ACC112 (cell line): ENCODE measurements around the gene ME3.

Source experiments
- H2AFZ ChIP-seq: fragments of 200-600 bp; sonication (generic); one replicate; pipeline ENCODE4 v1.6.0; 2017; ENCODE audit warnings: antibody characterized with exemption, low read length; ENCODE audit not compliant: unreplicated experiment
- H3K27ac ChIP-seq: fragments of 200-600 bp; sonication (generic); 2 replicates; pipeline ENCODE4 v1.5.1; 2014; ENCODE audit warnings: low read depth, mild to moderate bottlenecking, antibody characterized with exemption, low read length, moderate library complexity
- H3K27me3 ChIP-seq: fragments of 200-600 bp; sonication (generic); 2 replicates; pipeline ENCODE4 v1.6.1; 2014; ENCODE audit warnings: mild to moderate bottlenecking, antibody characterized with exemption, low read length, moderate library complexity, mixed read lengths; ENCODE audit not compliant: insufficient read depth
- H3K36me3 ChIP-seq: fragments of 200-600 bp; sonication (generic); 2 replicates; pipeline ENCODE4 v1.6.1; 2016; ENCODE audit warnings: mild to moderate bottlenecking, antibody characterized with exemption, low read length, moderate library complexity, mixed read lengths; ENCODE audit not compliant: insufficient read depth
- H3K4me1 ChIP-seq: fragments of 200-600 bp; sonication (generic); one replicate; pipeline ENCODE4 v1.6.1; 2016; ENCODE audit warnings: low read length, mixed read lengths; ENCODE audit not compliant: insufficient read depth, unreplicated experiment, control insufficient read depth
- H3K4me3 ChIP-seq: fragments of 200-600 bp; sonication (generic); 2 replicates; pipeline ENCODE4 v1.5.1; 2014; ENCODE audit warnings: mild to moderate bottlenecking, low read depth, low read length
- H3K79me2 ChIP-seq: fragments of 200-600 bp; sonication (generic); one replicate; pipeline ENCODE4 v1.6.0; 2016; ENCODE audit warnings: low read length; ENCODE audit not compliant: control insufficient read depth, unreplicated experiment, insufficient read depth

ME3 gene

GRCh38 chr11:86638673-86639072 lies 33.7 kb downstream of the ME3 start:
- peaks cover 25% of the 10 kb centered on the region for H3K79me2 ChIP-seq
- H3K27ac ChIP-seq = peak overlapping the region; percentile 8; the same call in 1 of the 2 replicates
- H3K4me3 ChIP-seq = no peak overlapping the region
- no peaks in the 10 kb centered on the region for H3K27me3 ChIP-seq
- H2AFZ ChIP-seq = no peak overlapping the region
- H3K36me3 ChIP-seq = no peaks in the 10 kb centered on the region
- H3K4me1 ChIP-seq = peaks cover 25% of the 10 kb centered on the region

- no peak overlapping the region for H3K27ac ChIP-seq
- H3K27me3 ChIP-seq = no peaks in the 10 kb centered on the region
- H2AFZ ChIP-seq = no peak overlapping the region
- H3K4me3 ChIP-seq = no peak overlapping the region
- H3K4me1 ChIP-seq = peaks cover 28% of the 10 kb centered on the region
- peaks cover 24% of the 10 kb centered on the region for H3K79me2 ChIP-seq
- no peaks in the 10 kb centered on the region for H3K36me3 ChIP-seq
Observed at GRCh38 chr11:86637988-86638387, 34.4 kb downstream of the ME3 start.

- H3K4me3 ChIP-seq = no peak overlapping the region
- H2AFZ ChIP-seq = no peak overlapping the region
- no peaks in the 10 kb centered on the region for H3K27me3 ChIP-seq
- peaks cover 15% of the 10 kb centered on the region for H3K79me2 ChIP-seq
- H3K36me3 ChIP-seq = no peaks in the 10 kb centered on the region
- H3K27ac ChIP-seq = no peak overlapping the region
- peaks cover 35% of the 10 kb centered on the region for H3K4me1 ChIP-seq
Observed at GRCh38 chr11:86636275-86636674, 36.1 kb downstream of the ME3 start.

DNA sequence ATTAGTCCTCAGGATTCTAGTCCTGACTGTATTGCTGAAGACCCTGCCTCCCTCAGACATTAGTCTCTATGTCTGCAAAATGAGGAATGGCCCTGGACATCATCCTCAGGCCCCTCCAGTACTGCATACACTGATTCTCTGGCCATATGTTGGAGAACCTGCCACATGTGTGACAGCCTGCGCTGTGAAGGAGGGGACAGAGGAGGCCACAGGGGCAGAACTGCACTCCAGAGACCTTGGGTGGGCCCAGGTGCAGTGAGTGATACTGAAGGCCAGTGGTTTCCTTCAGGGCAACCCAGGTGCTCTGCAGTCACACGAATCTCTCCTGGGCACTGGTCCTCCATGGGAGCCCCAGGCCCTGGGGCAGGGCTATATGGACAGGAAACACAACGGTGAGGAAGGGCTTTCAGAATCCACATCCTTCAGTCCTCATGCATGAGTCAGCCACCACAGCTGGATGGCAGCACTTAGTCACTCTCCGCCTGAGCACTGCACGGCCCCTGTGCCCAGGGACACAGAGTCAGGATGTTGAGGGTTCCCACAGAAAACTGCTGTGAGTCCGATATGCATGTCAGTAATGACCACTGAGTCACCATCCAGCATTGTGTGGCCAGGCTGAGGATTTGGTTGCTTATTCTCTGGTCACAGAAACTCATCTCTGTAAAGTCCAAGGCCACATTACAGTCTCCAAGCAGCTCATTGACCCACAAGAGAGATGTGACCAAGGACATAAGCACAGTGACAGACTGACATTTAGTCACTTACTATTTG lies 39.7 kb downstream of the ME3 start:
- H3K4me1 ChIP-seq = peaks cover 39% of the 10 kb centered on the region
- no peaks in the 10 kb centered on the region for H3K36me3 ChIP-seq
- H3K4me3 ChIP-seq = no peak overlapping the region; the same call in 1 of the 2 replicates
- peak overlapping the region; percentile 79 for H3K27ac ChIP-seq
- no peak overlapping the region for H2AFZ ChIP-seq
- peaks cover 27% of the 10 kb centered on the region for H3K79me2 ChIP-seq
- H3K27me3 ChIP-seq = no peaks in the 10 kb centered on the region

DNA sequence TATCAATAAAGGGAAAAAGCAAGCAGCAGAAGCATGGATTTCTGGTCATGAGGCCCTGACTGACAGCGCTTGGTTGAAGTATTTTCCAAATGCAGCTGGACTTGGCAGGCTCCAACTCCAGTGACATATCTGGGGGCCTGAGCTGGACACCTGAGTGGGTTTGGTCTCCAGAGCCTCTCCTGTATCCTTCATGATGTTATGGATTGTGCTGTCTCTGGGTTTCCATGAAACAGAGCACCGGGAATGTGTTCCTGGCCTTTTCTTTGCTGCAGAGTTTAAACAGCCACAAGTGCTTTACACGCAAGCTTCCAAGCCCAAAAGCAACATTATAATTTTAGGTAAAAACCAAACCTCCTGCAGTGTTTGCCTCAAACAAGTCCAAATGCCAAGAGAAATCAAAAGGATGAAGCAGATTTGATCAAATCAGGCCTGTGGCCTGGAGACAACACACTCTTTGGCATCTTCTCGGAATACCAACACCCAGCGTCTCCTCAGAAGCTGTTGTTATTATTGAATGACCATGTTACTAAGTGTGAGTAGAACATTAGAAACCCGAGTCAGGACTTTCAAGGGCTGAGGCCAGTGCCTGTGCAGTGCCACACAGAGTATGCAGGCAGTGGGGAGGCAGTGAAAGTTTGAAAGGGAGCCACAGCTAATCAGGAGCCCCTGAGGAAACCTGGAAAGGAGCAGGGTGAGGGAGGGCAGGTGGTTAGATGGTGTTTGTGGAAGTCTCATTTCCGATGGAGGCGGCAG lies 42.0 kb downstream of the ME3 start:
- no peak overlapping the region for H3K4me3 ChIP-seq
- H3K27ac ChIP-seq = no peak overlapping the region
- no peaks in the 10 kb centered on the region for H3K27me3 ChIP-seq
- H3K4me1 ChIP-seq = peaks cover 46% of the 10 kb centered on the region
- no peaks in the 10 kb centered on the region for H3K36me3 ChIP-seq
- H2AFZ ChIP-seq = no peak overlapping the region
- H3K79me2 ChIP-seq = peaks cover 24% of the 10 kb centered on the region

DNA sequence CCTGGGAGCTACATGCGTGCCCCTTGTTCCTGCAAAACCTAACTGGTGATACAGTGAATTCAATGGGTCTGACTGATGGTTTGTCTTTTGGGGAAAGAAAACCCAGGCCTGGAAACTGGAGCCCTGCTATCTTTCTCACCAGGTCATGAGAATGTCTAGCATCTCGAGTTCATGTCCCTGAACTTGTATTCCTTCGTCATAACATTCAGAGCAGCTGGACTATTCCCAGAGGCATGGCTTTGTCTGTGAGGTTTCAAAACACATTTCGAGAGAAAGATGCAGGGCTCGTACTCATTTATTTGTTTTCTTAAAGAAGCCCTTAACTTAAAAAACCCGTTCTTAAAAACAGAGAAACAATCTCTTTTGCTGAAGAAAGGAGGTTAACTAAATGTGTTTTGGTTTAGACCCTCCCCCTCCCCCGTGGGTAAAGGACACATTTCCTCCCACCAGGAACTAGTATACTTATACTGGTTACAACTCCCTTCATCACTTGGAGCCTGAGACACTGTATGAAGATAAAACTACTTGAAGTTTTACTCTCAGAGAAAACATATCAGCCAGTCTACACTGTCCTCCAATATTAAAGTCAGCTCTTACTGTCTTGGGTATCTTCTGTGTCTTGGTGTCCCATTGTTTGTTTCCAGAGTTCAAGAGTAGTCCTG lies 43.2 kb downstream of the ME3 start:
- Histone ChIP-seq H3K79me2 (peaks cover 24% of the 10 kb centered on the region), H3K4me1 (peaks cover 52% of the 10 kb centered on the region), H2AFZ (no peak overlapping the region), H3K4me3 (no peak overlapping the region), H3K36me3 (no peaks in the 10 kb centered on the region), H3K27ac (peak overlapping the region; percentile 51), H3K27me3 (no peaks in the 10 kb centered on the region)

- H3K4me3 ChIP-seq = no peak overlapping the region
- no peak overlapping the region for H2AFZ ChIP-seq
- peaks cover 50% of the 10 kb centered on the region for H3K4me1 ChIP-seq
Observed at GRCh38 chr11:86627776-86628455, 44.5 kb downstream of the ME3 start.

DNA sequence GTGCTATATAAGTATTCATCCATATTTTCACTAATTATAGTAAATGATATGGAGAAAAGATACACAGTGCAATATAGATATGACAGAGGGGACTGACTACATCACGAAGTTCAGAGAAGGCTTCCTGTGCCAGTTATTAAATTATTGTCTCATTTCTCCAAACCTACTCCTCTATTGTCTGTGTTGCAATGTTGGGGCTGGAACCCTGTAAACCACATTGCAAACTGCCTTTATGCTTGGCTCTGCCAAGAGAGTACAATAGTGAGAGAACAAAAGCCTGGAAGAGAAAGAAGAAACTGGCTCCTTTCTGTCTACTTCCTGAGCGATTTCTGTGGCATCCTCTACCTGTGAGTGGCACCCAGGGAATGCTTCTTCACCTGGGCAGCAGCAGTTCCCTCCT lies 46.4 kb downstream of the ME3 start:
- Histone ChIP-seq H3K79me2 (peaks cover 18% of the 10 kb centered on the region), H3K4me1 (peaks cover 54% of the 10 kb centered on the region), H3K27me3 (no peaks in the 10 kb centered on the region), H3K36me3 (no peaks in the 10 kb centered on the region), H2AFZ (no peak overlapping the region), H3K27ac (no peak overlapping the region), H3K4me3 (no peak overlapping the region)

More at GRCh38 chr11:86627776-86628455, 44.5 kb downstream of the ME3 start:
- Histone ChIP-seq H3K36me3 (no peaks in the 10 kb centered on the region), H3K27me3 (no peaks in the 10 kb centered on the region), H3K27ac (no peak overlapping the region), H3K79me2 (peaks cover 22% of the 10 kb centered on the region)

GRCh38 chr11:86625544-86625943 lies 46.9 kb downstream of the ME3 start:
- Histone ChIP-seq H3K4me1 (peaks cover 55% of the 10 kb centered on the region), H3K36me3 (no peaks in the 10 kb centered on the region), H2AFZ (no peak overlapping the region), H3K27ac (no peak overlapping the region), H3K27me3 (no peaks in the 10 kb centered on the region), H3K4me3 (no peak overlapping the region), H3K79me2 (peaks cover 14% of the 10 kb centered on the region)

DNA sequence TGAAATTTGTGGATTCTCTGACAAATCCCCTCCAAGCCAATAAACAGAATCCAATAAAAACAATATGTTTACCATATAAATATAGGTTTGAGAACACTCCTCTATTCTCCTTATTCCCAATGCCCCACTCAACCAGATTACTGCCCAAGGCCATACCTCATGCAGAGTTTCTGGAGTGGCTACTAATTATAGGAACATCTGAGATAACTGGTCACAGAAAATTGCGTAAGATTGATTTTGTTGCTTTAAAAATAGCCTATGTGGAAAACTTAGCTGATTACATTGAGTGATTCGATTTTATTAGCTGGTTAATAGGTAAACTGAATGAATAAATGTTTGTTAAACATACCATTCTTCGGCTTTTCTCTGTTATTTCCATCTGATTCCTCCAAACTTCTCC lies 48.0 kb downstream of the ME3 start:
- Histone ChIP-seq H2AFZ (no peak overlapping the region), H3K79me2 (peaks cover 6% of the 10 kb centered on the region), H3K4me3 (no peak overlapping the region)

More for the DNA sequence above, 48.0 kb downstream of the ME3 start:
- Histone ChIP-seq H3K27ac (no peak overlapping the region), H3K36me3 (no peaks in the 10 kb centered on the region), H3K4me1 (peaks cover 52% of the 10 kb centered on the region), H3K27me3 (no peaks in the 10 kb centered on the region)
